HEK293 (cell line): ENCODE measurements around the gene LUZP2.

Experiments
- CTCF ChIA-PET: fragments of 350-600 bp; formaldehyde crosslinking; extraction: SDS; loops from one replicate; lab custom pipeline; 2021; ENCODE audit warnings: antibody characterized with exemption; lab: Yijun Ruan, JAX
- POLR2A ChIA-PET: fragments of 300-600 bp; formaldehyde crosslinking; extraction: SDS; loops from one replicate; lab custom pipeline; 2020; ENCODE audit warnings: antibody characterized with exemption, inconsistent platforms; lab: Yijun Ruan, JAX
- H3K27ac ChIP-seq: fragments of 200-500 bp; sonication (Bioruptor generic); 2 replicates; pipeline ENCODE4 v1.5.1; 2014; ENCODE audit warnings: low read depth, low read length, control low read depth, inconsistent platforms; ENCODE audit errors: extremely low read depth
- H3K36me3 ChIP-seq, 2 experiments: fragments of 200-500 bp in 1 of 2; sonication (Bioruptor generic) in 1 of 2; 1 replicate in 1 of 2; 2 replicates in 1 of 2; pipeline ENCODE4 v1.5.1; 2014 to 2017; ENCODE audit warnings: inconsistent platforms in 2 of 2, low read length in 2 of 2; ENCODE audit not compliant: control insufficient read depth in 2 of 2, insufficient read depth in 1 of 2
- H3K4me1 ChIP-seq: fragments of 200-500 bp; sonication (Bioruptor generic); 2 replicates; pipeline ENCODE4 v1.5.1; 2014; ENCODE audit warnings: mild to moderate bottlenecking, low read length, inconsistent platforms; ENCODE audit not compliant: control insufficient read depth, insufficient read depth
- H3K4me3 ChIP-seq: 2 replicates; pipeline ENCODE4 v1.5.1; 2011; ENCODE audit warnings: low read depth, mild to moderate bottlenecking, control low read depth, low read length, moderate library complexity
- H3K9me3 ChIP-seq: fragments of 200-500 bp; sonication (Bioruptor generic); 2 replicates; pipeline ENCODE4 v1.5.1; 2014; ENCODE audit warnings: low read depth, low read length, inconsistent platforms; ENCODE audit not compliant: control insufficient read depth, insufficient read depth
- AEBP2 ChIP-seq: fragments of 450-650 bp; formaldehyde crosslinking; IDR thresholded peaks from 2 replicates; pipeline ENCODE4 v1.5.1; 2016; ENCODE audit warnings: missing biosample characterization, missing genetic modification characterization, borderline replicate concordance
- GFI1B ChIP-seq: fragments of 450-650 bp; formaldehyde crosslinking; IDR thresholded peaks from 2 replicates; pipeline ENCODE4 v1.5.1; 2016; ENCODE audit warnings: missing biosample characterization, missing genetic modification characterization
- GLIS1 ChIP-seq: fragments of 450-650 bp; formaldehyde crosslinking; IDR thresholded peaks from 2 replicates; pipeline ENCODE4 v1.5.1; 2016; ENCODE audit warnings: missing biosample characterization, missing genetic modification characterization
- KLF7 ChIP-seq: fragments of 450-650 bp; formaldehyde crosslinking; IDR thresholded peaks from 2 replicates; pipeline ENCODE4 v1.5.1; 2016; ENCODE audit warnings: missing biosample characterization, missing genetic modification characterization, borderline replicate concordance
- MEIS1 ChIP-seq: sonication (generic); formaldehyde crosslinking; IDR thresholded peaks from 2 replicates; pipeline ENCODE4 v1.8.1; 2022; ENCODE audit warnings: missing genetic modification reagents, mild to moderate bottlenecking, borderline replicate concordance
- OVOL3 ChIP-seq: fragments of 450-650 bp; formaldehyde crosslinking; IDR thresholded peaks from 2 replicates; pipeline ENCODE4 v1.5.1; 2016; ENCODE audit warnings: missing biosample characterization, missing genetic modification characterization
- PRDM1 ChIP-seq: fragments of 450-650 bp; formaldehyde crosslinking; IDR thresholded peaks from 2 replicates; pipeline ENCODE4; 2016; ENCODE audit warnings: missing biosample characterization, missing genetic modification characterization
- SCRT1 ChIP-seq: fragments of 450-650 bp; formaldehyde crosslinking; IDR thresholded peaks from 2 replicates; pipeline ENCODE4 v1.5.1; 2016; ENCODE audit warnings: missing biosample characterization, missing genetic modification characterization, borderline replicate concordance
- SETDB1 ChIP-seq: IDR thresholded peaks from one replicate; pipeline ENCODE4 v1.6.1; 2017; ENCODE audit warnings: mild to moderate bottlenecking, low read length, moderate library complexity, mixed read lengths; ENCODE audit not compliant: insufficient read length
- TRIM28 ChIP-seq: IDR thresholded peaks from 2 replicates; pipeline ENCODE4 v1.6.1; 2011; ENCODE audit warnings: low read length, control low read depth, borderline replicate concordance
- ZFHX2 ChIP-seq: fragments of 450-650 bp; formaldehyde crosslinking; conservative IDR thresholded peaks from 2 replicates; pipeline ENCODE4 v1.5.1; 2016; ENCODE audit warnings: missing biosample characterization, missing genetic modification characterization
- ZFP69B ChIP-seq: fragments of 450-650 bp; formaldehyde crosslinking; IDR thresholded peaks from 2 replicates; pipeline ENCODE4 v1.5.1; 2016; ENCODE audit warnings: missing biosample characterization, missing genetic modification characterization
- ZNF10 ChIP-seq: fragments of 450-650 bp; formaldehyde crosslinking; IDR thresholded peaks from 2 replicates; pipeline ENCODE4 v1.5.1; 2017; ENCODE audit warnings: missing biosample characterization, missing genetic modification characterization
- ZNF26 ChIP-seq: fragments of 450-650 bp; formaldehyde crosslinking; IDR thresholded peaks from 2 replicates; pipeline ENCODE4 v1.5.1; 2016; ENCODE audit warnings: missing biosample characterization, missing genetic modification characterization
- ZNF433 ChIP-seq: fragments of 450-650 bp; formaldehyde crosslinking; IDR thresholded peaks from 2 replicates; pipeline ENCODE4 v1.5.1; 2016; ENCODE audit warnings: missing biosample characterization, missing genetic modification characterization, low read depth
- ZNF529 ChIP-seq: fragments of 450-650 bp; formaldehyde crosslinking; IDR thresholded peaks from 2 replicates; pipeline ENCODE4 v1.5.1; 2017; ENCODE audit warnings: missing genetic modification characterization, missing biosample characterization; ENCODE audit not compliant: insufficient replicate concordance
- ZNF555 ChIP-seq: fragments of 450-650 bp; formaldehyde crosslinking; conservative IDR thresholded peaks from 2 replicates; pipeline ENCODE4 v1.5.1; 2017; ENCODE audit warnings: missing biosample characterization, mild to moderate bottlenecking, missing genetic modification characterization, inconsistent platforms
- ZNF560 ChIP-seq: fragments of 450-650 bp; formaldehyde crosslinking; IDR thresholded peaks from 2 replicates; pipeline ENCODE4 v1.5.1; 2017; ENCODE audit warnings: missing biosample characterization, missing genetic modification characterization, borderline replicate concordance
- ZNF561 ChIP-seq: fragments of 450-650 bp; IDR thresholded peaks from 2 replicates; pipeline ENCODE4 v1.5.1; 2018; ENCODE audit warnings: missing biosample characterization, missing genetic modification characterization, borderline replicate concordance
- ZNF580 ChIP-seq: fragments of 450-650 bp; formaldehyde crosslinking; IDR thresholded peaks from 2 replicates; pipeline ENCODE4 v1.5.1; 2016; ENCODE audit warnings: missing biosample characterization, missing genetic modification characterization
- ZNF645 ChIP-seq: fragments of 450-650 bp; formaldehyde crosslinking; IDR thresholded peaks from 2 replicates; pipeline ENCODE4; 2016; ENCODE audit warnings: missing biosample characterization, missing genetic modification characterization
- ZNF692 ChIP-seq: fragments of 450-650 bp; formaldehyde crosslinking; IDR thresholded peaks from 2 replicates; pipeline ENCODE4 v1.5.1; 2016; ENCODE audit warnings: missing biosample characterization, missing genetic modification characterization
- ZNF704 ChIP-seq: fragments of 450-650 bp; formaldehyde crosslinking; IDR thresholded peaks from 2 replicates; pipeline ENCODE4 v1.5.1; 2016; ENCODE audit warnings: missing biosample characterization, missing genetic modification characterization
- ZNF830 ChIP-seq: fragments of 450-650 bp; IDR thresholded peaks from 2 replicates; pipeline ENCODE4 v1.5.0; 2018; ENCODE audit warnings: missing biosample characterization, missing genetic modification characterization, low read depth, mild to moderate bottlenecking, moderate library complexity

Gene LUZP2

GRCh38 chr11:24760681-24761080 lies 263.8 kb downstream of the LUZP2 start:
- TF ChIP-seq ZNF580 (tag by site-specific recombination), result no peak
- no peak for TF ChIP-seq ZNF555 (tag by site-specific recombination)
- TF ChIP-seq ZFHX2 (tag by site-specific recombination), result no peak
- TF ChIP-seq OVOL3 (tag by site-specific recombination), result no peak
- no peak for TF ChIP-seq ZNF26 (tag by site-specific recombination)
- no peak for TF ChIP-seq ZNF830 (tag by site-specific recombination)
- TF ChIP-seq SETDB1, result no peak
- Histone ChIP-seq H3K9me3 (no peaks in the 10 kb centered on the region), H3K4me3 (no peak overlapping the region), H3K4me1 (no peaks in the 10 kb centered on the region), H3K36me3 (no peaks in the 10 kb centered on the region), H3K27ac (no peak overlapping the region)
- ChIA-PET POLR2A (no interaction called here), CTCF (no interaction called here)

- no peak overlapping the region for H3K27ac ChIP-seq
- H3K4me3 ChIP-seq, result no peak overlapping the region
- ChIA-PET CTCF (no interaction called here), POLR2A (no interaction called here)
- H3K36me3 ChIP-seq, result no peaks in the 10 kb centered on the region
- TF ChIP-seq GLIS1 (tag by site-specific recombination) (no peak), ZNF561 (tag by site-specific recombination) (no peak), GFI1B (tag by site-specific recombination) (no peak), PRDM1 (tag by site-specific recombination) (no peak), TRIM28 (no peak), ZNF529 (no peak), MEIS1 (no peak), AEBP2 (tag by site-specific recombination) (no peak), ZNF433 (tag by site-specific recombination) (no peak), ZNF10 (no peak), ZNF560 (tag by site-specific recombination) (no peak), ZNF692 (tag by site-specific recombination) (no peak), ZFP69B (tag by site-specific recombination) (no peak), ZNF645 (tag by site-specific recombination) (no peak), KLF7 (tag by site-specific recombination) (no peak), ZNF830 (tag by site-specific recombination) (no peak), ZNF704 (tag by site-specific recombination) (no peak), SCRT1 (tag by site-specific recombination) (no peak)
- no peaks in the 10 kb centered on the region for H3K9me3 ChIP-seq
- H3K4me1 ChIP-seq, result no peaks in the 10 kb centered on the region
Measured at GRCh38 chr11:24762076-24762475, 265.2 kb downstream of the LUZP2 start.
